ENCODE results near the gene MCTP1.

MCTP1 gene

GRCh38 chr5:94761786-94762185 lies 523.1 kb downstream of the MCTP1 start:
- Mint-ChIP-seq H3K27me3 (ENCODE audit: low read depth) (no peaks in the 10 kb centered on the region), H3K27ac (no peak overlapping the region), H3K4me3 (no peak overlapping the region), H3K9me3 (no peaks in the 10 kb centered on the region), H3K36me3 (ENCODE audit: low read depth) (no peaks in the 10 kb centered on the region), H3K4me1 (no peaks in the 10 kb centered on the region)
- no peak for TF ChIP-seq CTCF (IDR thresholded peaks at IDR 0.05; ENCODE audit: unreplicated experiment in 3 of 3)

- Mint-ChIP-seq H3K9me3 (no peaks in the 10 kb centered on the region), H3K27me3 (ENCODE audit: low read depth) (no peaks in the 10 kb centered on the region), H3K27ac (no peak overlapping the region), H3K4me1 (no peaks in the 10 kb centered on the region), H3K36me3 (ENCODE audit: low read depth) (no peaks in the 10 kb centered on the region), H3K4me3 (no peak overlapping the region)
- no peak for TF ChIP-seq CTCF (IDR thresholded peaks at IDR 0.05; ENCODE audit: unreplicated experiment in 3 of 3)
Observed at GRCh38 chr5:94761055-94761454, 523.8 kb downstream of the MCTP1 start.

DNA sequence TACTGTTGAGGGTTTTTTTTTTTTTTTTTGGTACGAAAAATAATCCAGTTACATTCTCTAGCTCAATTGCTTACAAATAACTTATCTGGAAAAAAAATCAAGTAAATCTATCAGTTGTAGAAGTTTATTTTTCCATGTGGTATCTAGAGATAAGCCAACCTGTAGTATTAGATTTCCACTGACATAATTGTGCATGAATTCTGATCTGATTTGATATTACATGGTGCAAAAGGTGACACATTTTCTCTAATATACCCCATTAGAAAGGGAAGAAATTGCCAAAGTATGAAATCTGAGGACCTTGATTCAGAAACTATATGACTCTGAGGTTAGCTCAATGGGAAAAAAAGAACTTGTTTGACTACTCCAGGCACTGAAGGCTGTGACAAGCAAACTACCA lies 524.9 kb downstream of the MCTP1 start:
- Mint-ChIP-seq H3K4me1 (no peaks in the 10 kb centered on the region), H3K27me3 (ENCODE audit: low read depth) (no peaks in the 10 kb centered on the region), H3K27ac (no peak overlapping the region), H3K36me3 (ENCODE audit: low read depth) (no peaks in the 10 kb centered on the region), H3K4me3 (no peak overlapping the region), H3K9me3 (no peaks in the 10 kb centered on the region)
- TF ChIP-seq CTCF (IDR thresholded peaks at IDR 0.05; ENCODE audit: unreplicated experiment in 3 of 3): no peak

DNA sequence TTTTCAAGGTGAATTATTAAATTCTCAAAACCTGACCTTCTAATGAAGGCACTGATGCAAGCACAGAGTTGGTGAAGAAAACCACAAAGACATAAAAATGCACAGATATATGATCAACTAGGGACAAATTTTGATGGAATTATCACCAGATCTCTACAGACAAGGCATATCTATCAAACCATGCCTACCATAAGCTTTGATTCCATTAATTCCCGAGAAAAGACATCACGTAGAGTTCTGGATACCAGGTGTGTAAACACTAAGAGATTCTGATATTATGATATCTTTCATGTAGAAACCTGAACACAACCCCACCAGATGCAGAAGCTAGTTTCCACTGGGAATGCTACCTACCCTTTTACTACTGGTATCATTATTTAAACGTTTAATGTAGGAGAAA lies 525.9 kb downstream of the MCTP1 start:
- Mint-ChIP-seq H3K36me3 (ENCODE audit: low read depth) (no peaks in the 10 kb centered on the region), H3K4me1 (no peaks in the 10 kb centered on the region), H3K9me3 (no peaks in the 10 kb centered on the region), H3K4me3 (no peak overlapping the region), H3K27me3 (ENCODE audit: low read depth) (no peaks in the 10 kb centered on the region), H3K27ac (no peak overlapping the region)
- TF ChIP-seq CTCF (IDR thresholded peaks at IDR 0.05; ENCODE audit: unreplicated experiment in 3 of 3): no peak

GRCh38 chr5:94754824-94755223 lies 530.1 kb downstream of the MCTP1 start:
- TF ChIP-seq CTCF (IDR thresholded peaks at IDR 0.05; ENCODE audit: unreplicated experiment in 3 of 3): no peak
- no peaks in the 10 kb centered on the region for H3K27me3 Mint-ChIP-seq (ENCODE audit: low read depth)
- H3K27ac Mint-ChIP-seq: no peak overlapping the region
- no peaks in the 10 kb centered on the region for H3K9me3 Mint-ChIP-seq
- H3K36me3 Mint-ChIP-seq (ENCODE audit: low read depth): no peaks in the 10 kb centered on the region
- no peak overlapping the region for H3K4me3 Mint-ChIP-seq
- H3K4me1 Mint-ChIP-seq: peaks cover 8% of the 10 kb centered on the region

GRCh38 chr5:94751460-94751859 lies 533.4 kb downstream of the MCTP1 start:
- Mint-ChIP-seq H3K9me3 (no peaks in the 10 kb centered on the region), H3K36me3 (ENCODE audit: low read depth) (no peaks in the 10 kb centered on the region), H3K4me1 (peaks cover 8% of the 10 kb centered on the region), H3K27ac (no peak overlapping the region), H3K27me3 (ENCODE audit: low read depth) (no peaks in the 10 kb centered on the region), H3K4me3 (no peak overlapping the region)
- TF ChIP-seq CTCF (IDR thresholded peaks at IDR 0.05; ENCODE audit: unreplicated experiment in 3 of 3): no peak
